GM12878 (cell line): ENCODE data around the gene CREB3. TPM values are rescaled to one million over a fixed set of nuclear protein-coding genes. Genes with fewer than 3 reads are reported as not detected.

Source experiments
- BCL11A ChIP-seq: IDR thresholded peaks from 2 replicates; pipeline ENCODE4 v1.6.1; 2011; ENCODE audit warnings: low read depth, low read length
- CBX3 ChIP-seq: fragments of 200-600 bp; sonication (generic); IDR thresholded peaks from 2 replicates; pipeline ENCODE4 v1.6.1; 2016; ENCODE audit warnings: low read depth, borderline replicate concordance
- CBX5 ChIP-seq: sonication (generic); IDR thresholded peaks from 2 replicates; pipeline ENCODE4 v1.6.1; 2016; ENCODE audit warnings: low read depth, moderate library complexity, mild to moderate bottlenecking, inconsistent platforms
- CEBPB ChIP-seq, 2 experiments: fragments of 150-350 bp in 1 of 2; IDR thresholded peaks; 2 replicates each; pipeline ENCODE4 v1.6.1; 2012 to 2014; ENCODE audit warnings: low read depth in 2 of 2, low read length in 2 of 2, borderline replicate concordance in 1 of 2, inconsistent platforms in 1 of 2
- EP300 ChIP-seq, 2 experiments: fragments of 150-350 bp in 1 of 2; IDR thresholded peaks; 2 replicates each; pipeline ENCODE4 v1.6.1; 2011 to 2012; ENCODE audit warnings: low read depth in 2 of 2, low read length in 2 of 2, borderline replicate concordance in 1 of 2, improper control_type of control experiment in 1 of 2, inconsistent platforms in 1 of 2; ENCODE audit not compliant: control insufficient read depth in 1 of 2
- GATAD2B ChIP-seq: fragments of 450-650 bp; conservative IDR thresholded peaks from 2 replicates; pipeline ENCODE4 v1.6.1; 2017; ENCODE audit warnings: low read depth, mild to moderate bottlenecking, moderate library complexity
- HCFC1 ChIP-seq: fragments of 150-350 bp; IDR thresholded peaks from 2 replicates; pipeline ENCODE4 v1.6.1; 2014; ENCODE audit warnings: low read length
- MEF2A ChIP-seq: IDR thresholded peaks from 2 replicates; pipeline ENCODE4 v1.6.1; 2011; ENCODE audit warnings: low read depth, mild to moderate bottlenecking, low read length, moderate library complexity; ENCODE audit not compliant: insufficient read depth
- MTA3 ChIP-seq: IDR thresholded peaks from 2 replicates; pipeline ENCODE4 v1.6.1; 2012; ENCODE audit warnings: low read length, inconsistent platforms, borderline replicate concordance
- NFIC ChIP-seq: IDR thresholded peaks from 2 replicates; pipeline ENCODE4 v1.6.1; 2012; ENCODE audit warnings: low read depth, mild to moderate bottlenecking, inconsistent platforms, low read length, moderate library complexity
- POLR2A ChIP-seq: IDR thresholded peaks from 2 replicates; pipeline ENCODE4 v1.6.1; 2011; ENCODE audit warnings: low read depth, mild to moderate bottlenecking, low read length
- RBBP5 ChIP-seq: fragments of 200-600 bp; sonication (generic); conservative IDR thresholded peaks from 2 replicates; pipeline ENCODE4 v1.6.1; 2016
- SPI1 ChIP-seq: IDR thresholded peaks from 2 replicates; pipeline ENCODE4 v1.6.1; 2011; ENCODE audit warnings: low read depth, mild to moderate bottlenecking, low read length, moderate library complexity, borderline replicate concordance; ENCODE audit not compliant: insufficient read depth
- SREBF1 ChIP-seq: IDR thresholded peaks from 2 replicates; pipeline ENCODE4 v1.6.1; 2012; ENCODE audit warnings: mild to moderate bottlenecking, low read length
- STAT1 ChIP-seq: fragments of 450-650 bp; conservative IDR thresholded peaks from 2 replicates; pipeline ENCODE4 v1.6.1; 2014; ENCODE audit warnings: antibody characterized with exemption, mild to moderate bottlenecking
- TBL1XR1 ChIP-seq: IDR thresholded peaks from 2 replicates; pipeline ENCODE4 v1.6.1; 2012; ENCODE audit warnings: low read depth, low read length, improper control_type of control experiment
- ZNF217 ChIP-seq: fragments of 450-650 bp; IDR thresholded peaks from 2 replicates; pipeline ENCODE4 v1.6.1; 2017; ENCODE audit warnings: antibody characterized with exemption, mild to moderate bottlenecking
- ZNF24 ChIP-seq: fragments of 450-650 bp; IDR thresholded peaks from 2 replicates; pipeline ENCODE4 v1.6.1; 2017; ENCODE audit warnings: antibody characterized with exemption, mild to moderate bottlenecking
- polyA plus RNA-seq, 11 experiments: library from polyadenylated mRNA; depleted of rRNA in 4 of 11; unstranded in 6 of 11; stranded (reverse) in 5 of 11; fragments of >200 nt; fragmentation: Nextera tagmentation in 4 of 11; fragmentation: Illumina TruSeq in 1 of 11; extraction: Ambion mirVana in 4 of 11; extraction: Trizol in 1 of 11; gene quantifications; 1 replicate in 1 of 11; 2 replicates in 10 of 11; pipeline versions ENCODE4 v1.2.1 to v1.2.3, GENCODE V29; 2011 to 2016; ENCODE audit warnings: inconsistent platforms in 2 of 11, missing spikeins in 2 of 11, low read depth in 1 of 11
- total RNA-seq, 4 experiments: library from RNA; depleted of rRNA in 3 of 4; stranded (reverse); fragments of >200 nt in 3 of 4; fragmentation: Illumina TruSeq in 1 of 4; extraction: Trizol in 1 of 4; gene quantifications; 2 replicates each; pipeline versions ENCODE4 v1.2.1 to v1.2.3, GENCODE V29; 2013 to 2021
- TF ChIP-seq, protein P1 (sequence below): fragments of 450-650 bp; IDR thresholded peaks from 2 replicates; pipeline ENCODE4 v1.6.1; 2017; ENCODE audit warnings: mild to moderate bottlenecking, moderate library complexity
- TF ChIP-seq, protein P2 (sequence below): fragments of 450-650 bp; IDR thresholded peaks from 2 replicates; pipeline ENCODE4 v1.6.1; 2017; ENCODE audit warnings: mild to moderate bottlenecking, moderate library complexity
- TF ChIP-seq, protein P3 (sequence below): fragments of 450-650 bp; IDR thresholded peaks from 2 replicates; pipeline ENCODE4 v1.6.1; 2017; ENCODE audit warnings: mild to moderate bottlenecking, low read depth, inconsistent platforms; ENCODE audit not compliant: poor library complexity, severe bottlenecking

The CREB3 gene
- total and polyA plus RNA-seq, 10 of the 15 experiments (the other 5 are each of a cell fraction or from before 2014, with no cell fraction given), result 9.8 to 38.9 (median 19.8) TPM

DNA sequence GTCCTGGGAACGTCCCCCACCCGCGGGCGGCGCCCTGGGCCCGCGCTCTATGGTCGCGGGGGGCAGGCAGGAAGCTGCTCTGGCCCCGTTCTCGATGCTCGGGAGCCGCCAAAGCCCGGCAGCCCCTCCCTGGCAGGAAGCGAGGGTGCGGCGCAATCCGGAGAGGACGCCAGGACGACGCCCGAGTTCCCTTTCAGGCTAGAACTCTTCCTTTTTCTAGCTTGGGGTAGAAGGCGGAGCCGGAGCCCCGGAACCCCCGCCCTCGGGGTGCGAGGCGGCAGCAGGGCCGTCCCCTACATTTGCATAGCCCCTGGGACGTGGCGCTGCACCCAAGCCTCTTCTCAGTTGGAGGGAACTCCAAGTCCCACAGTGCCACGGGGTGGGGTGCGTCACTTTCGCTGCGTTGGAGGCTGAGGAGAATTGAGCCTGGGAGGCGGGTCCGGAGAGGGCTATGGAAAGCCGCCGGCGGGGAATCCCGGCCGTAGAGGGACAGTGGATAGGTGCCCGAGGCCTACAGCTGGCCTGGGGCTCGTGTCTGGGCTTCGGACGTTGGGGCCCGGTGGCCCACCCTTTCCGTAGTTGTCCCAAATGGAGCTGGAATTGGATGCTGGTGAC is at the start of gene CREB3, which contains the start of gene TLN1 (continued):
- TF ChIP-seq, protein P1, sequence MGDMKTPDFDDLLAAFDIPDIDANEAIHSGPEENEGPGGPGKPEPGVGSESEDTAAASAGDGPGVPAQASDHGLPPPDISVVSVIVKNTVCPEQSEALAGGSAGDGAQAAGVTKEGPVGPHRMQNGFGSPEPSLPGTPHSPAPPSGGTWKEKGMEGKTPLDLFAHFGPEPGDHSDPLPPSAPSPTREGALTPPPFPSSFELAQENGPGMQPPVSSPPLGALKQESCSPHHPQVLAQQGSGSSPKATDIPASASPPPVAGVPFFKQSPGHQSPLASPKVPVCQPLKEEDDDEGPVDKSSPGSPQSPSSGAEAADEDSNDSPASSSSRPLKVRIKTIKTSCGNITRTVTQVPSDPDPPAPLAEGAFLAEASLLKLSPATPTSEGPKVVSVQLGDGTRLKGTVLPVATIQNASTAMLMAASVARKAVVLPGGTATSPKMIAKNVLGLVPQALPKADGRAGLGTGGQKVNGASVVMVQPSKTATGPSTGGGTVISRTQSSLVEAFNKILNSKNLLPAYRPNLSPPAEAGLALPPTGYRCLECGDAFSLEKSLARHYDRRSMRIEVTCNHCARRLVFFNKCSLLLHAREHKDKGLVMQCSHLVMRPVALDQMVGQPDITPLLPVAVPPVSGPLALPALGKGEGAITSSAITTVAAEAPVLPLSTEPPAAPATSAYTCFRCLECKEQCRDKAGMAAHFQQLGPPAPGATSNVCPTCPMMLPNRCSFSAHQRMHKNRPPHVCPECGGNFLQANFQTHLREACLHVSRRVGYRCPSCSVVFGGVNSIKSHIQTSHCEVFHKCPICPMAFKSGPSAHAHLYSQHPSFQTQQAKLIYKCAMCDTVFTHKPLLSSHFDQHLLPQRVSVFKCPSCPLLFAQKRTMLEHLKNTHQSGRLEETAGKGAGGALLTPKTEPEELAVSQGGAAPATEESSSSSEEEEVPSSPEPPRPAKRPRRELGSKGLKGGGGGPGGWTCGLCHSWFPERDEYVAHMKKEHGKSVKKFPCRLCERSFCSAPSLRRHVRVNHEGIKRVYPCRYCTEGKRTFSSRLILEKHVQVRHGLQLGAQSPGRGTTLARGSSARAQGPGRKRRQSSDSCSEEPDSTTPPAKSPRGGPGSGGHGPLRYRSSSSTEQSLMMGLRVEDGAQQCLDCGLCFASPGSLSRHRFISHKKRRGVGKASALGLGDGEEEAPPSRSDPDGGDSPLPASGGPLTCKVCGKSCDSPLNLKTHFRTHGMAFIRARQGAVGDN, result peak; percentile 19; the same call in 1 of the 2 replicates
- peak; percentile 68 for TF ChIP-seq SPI1
- no peak for TF ChIP-seq NFIC
- TF ChIP-seq ZNF24, result no peak
- no peak for TF ChIP-seq MEF2A
- TF ChIP-seq CEBPB (IDR thresholded peaks at IDR 0.05; ENCODE audit: borderline replicate concordance in 1 of 2, low read depth in 2 of 2, low read length in 2 of 2), result no peak
- TF ChIP-seq TBL1XR1, result peak; percentile 61; the same call in 1 of the 2 replicates
- no peak; the same call in 1 of the 2 replicates for TF ChIP-seq SREBF1
- TF ChIP-seq POLR2A, result peak; percentile 84; the same call in 1 of the 2 replicates
- no peak for TF ChIP-seq CBX3
- no peak for TF ChIP-seq CBX5
- 0 out of 2 replicates have a peak, but pooled peaks have one; percentile 65 for TF ChIP-seq STAT1
- TF ChIP-seq ZNF217, result no peak
- TF ChIP-seq BCL11A, result peak; percentile 11; the same call in 1 of the 2 replicates
- no peak; a peak in 2 of 4 replicates for TF ChIP-seq EP300 (IDR thresholded peaks at IDR 0.05; ENCODE audit: borderline replicate concordance in 1 of 2, control insufficient read depth in 1 of 2, low read depth in 2 of 2, low read length in 2 of 2)
- TF ChIP-seq HCFC1, result peak; percentile 83
- TF ChIP-seq, protein P2, sequence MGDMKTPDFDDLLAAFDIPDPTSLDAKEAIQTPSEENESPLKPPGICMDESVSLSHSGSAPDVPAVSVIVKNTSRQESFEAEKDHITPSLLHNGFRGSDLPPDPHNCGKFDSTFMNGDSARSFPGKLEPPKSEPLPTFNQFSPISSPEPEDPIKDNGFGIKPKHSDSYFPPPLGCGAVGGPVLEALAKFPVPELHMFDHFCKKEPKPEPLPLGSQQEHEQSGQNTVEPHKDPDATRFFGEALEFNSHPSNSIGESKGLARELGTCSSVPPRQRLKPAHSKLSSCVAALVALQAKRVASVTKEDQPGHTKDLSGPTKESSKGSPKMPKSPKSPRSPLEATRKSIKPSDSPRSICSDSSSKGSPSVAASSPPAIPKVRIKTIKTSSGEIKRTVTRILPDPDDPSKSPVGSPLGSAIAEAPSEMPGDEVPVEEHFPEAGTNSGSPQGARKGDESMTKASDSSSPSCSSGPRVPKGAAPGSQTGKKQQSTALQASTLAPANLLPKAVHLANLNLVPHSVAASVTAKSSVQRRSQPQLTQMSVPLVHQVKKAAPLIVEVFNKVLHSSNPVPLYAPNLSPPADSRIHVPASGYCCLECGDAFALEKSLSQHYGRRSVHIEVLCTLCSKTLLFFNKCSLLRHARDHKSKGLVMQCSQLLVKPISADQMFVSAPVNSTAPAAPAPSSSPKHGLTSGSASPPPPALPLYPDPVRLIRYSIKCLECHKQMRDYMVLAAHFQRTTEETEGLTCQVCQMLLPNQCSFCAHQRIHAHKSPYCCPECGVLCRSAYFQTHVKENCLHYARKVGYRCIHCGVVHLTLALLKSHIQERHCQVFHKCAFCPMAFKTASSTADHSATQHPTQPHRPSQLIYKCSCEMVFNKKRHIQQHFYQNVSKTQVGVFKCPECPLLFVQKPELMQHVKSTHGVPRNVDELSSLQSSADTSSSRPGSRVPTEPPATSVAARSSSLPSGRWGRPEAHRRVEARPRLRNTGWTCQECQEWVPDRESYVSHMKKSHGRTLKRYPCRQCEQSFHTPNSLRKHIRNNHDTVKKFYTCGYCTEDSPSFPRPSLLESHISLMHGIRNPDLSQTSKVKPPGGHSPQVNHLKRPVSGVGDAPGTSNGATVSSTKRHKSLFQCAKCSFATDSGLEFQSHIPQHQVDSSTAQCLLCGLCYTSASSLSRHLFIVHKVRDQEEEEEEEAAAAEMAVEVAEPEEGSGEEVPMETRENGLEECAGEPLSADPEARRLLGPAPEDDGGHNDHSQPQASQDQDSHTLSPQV, result no peak
- no peak for TF ChIP-seq RBBP5
- TF ChIP-seq MTA3, result no peak
- TF ChIP-seq, protein P3, sequence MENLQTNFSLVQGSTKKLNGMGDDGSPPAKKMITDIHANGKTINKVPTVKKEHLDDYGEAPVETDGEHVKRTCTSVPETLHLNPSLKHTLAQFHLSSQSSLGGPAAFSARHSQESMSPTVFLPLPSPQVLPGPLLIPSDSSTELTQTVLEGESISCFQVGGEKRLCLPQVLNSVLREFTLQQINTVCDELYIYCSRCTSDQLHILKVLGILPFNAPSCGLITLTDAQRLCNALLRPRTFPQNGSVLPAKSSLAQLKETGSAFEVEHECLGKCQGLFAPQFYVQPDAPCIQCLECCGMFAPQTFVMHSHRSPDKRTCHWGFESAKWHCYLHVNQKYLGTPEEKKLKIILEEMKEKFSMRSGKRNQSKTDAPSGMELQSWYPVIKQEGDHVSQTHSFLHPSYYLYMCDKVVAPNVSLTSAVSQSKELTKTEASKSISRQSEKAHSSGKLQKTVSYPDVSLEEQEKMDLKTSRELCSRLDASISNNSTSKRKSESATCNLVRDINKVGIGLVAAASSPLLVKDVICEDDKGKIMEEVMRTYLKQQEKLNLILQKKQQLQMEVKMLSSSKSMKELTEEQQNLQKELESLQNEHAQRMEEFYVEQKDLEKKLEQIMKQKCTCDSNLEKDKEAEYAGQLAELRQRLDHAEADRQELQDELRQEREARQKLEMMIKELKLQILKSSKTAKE, result no peak
- TF ChIP-seq GATAD2B, result 0 out of 2 replicates have a peak, but pooled peaks have one; percentile 20
